Liver (tissue), 9 donors: ENCODE results near the gene NAPEPLD. TPM values are rescaled to one million over a fixed set of nuclear protein-coding genes. Genes with fewer than 3 reads are reported as not detected.
"Not testable (repeated sequence)": the region's sequence is repeated elsewhere in the genome, so short reads cannot be mapped to it uniquely, and the experiment has no call there.

Experiments used
- DNase-seq: peaks from one replicate; pipeline ENCODE4 v3.0.0-alpha.2; 2017; ENCODE audit warnings: low spot score
- H3K27ac ChIP-seq, 2 donors: one replicate each; pipeline ENCODE4 v1.7.0; 2013; ENCODE audit warnings: inconsistent platforms in 2 of 2, low read length in 2 of 2, control low read depth in 1 of 2, low read depth in 1 of 2, mild to moderate bottlenecking in 1 of 2
- H3K27me3 ChIP-seq, 4 donors: one replicate each; pipeline versions ENCODE4 v1.6.1 to v1.7.0; 2013; ENCODE audit warnings: low read length in 3 of 4, inconsistent platforms in 1 of 4, mild to moderate bottlenecking in 1 of 4, moderate library complexity in 1 of 4; ENCODE audit not compliant: control insufficient read depth in 4 of 4, insufficient read depth in 4 of 4
- H3K36me3 ChIP-seq, 4 donors: one replicate each; pipeline versions ENCODE4 v1.6.1 to v1.7.0; 2013; ENCODE audit warnings: low read length in 3 of 4, mild to moderate bottlenecking in 3 of 4, low read depth in 1 of 4, moderate library complexity in 1 of 4; ENCODE audit not compliant: control insufficient read depth in 4 of 4, insufficient read depth in 3 of 4
- H3K4me1 ChIP-seq, 4 donors: one replicate each; pipeline versions ENCODE4 v1.6.1 to v1.7.0; 2013; ENCODE audit warnings: low read length in 3 of 4, mild to moderate bottlenecking in 3 of 4, moderate library complexity in 1 of 4; ENCODE audit not compliant: control insufficient read depth in 4 of 4, insufficient read depth in 4 of 4
- H3K4me3 ChIP-seq, 3 donors: one replicate each; pipeline versions ENCODE4 v1.6.1 to v1.7.0; 2013; ENCODE audit warnings: low read length in 3 of 3, control low read depth in 1 of 3, low read depth in 1 of 3, mild to moderate bottlenecking in 1 of 3
- H3K9ac ChIP-seq, 2 donors: one replicate each; pipeline ENCODE4 v1.7.0; 2013; ENCODE audit warnings: low read length in 2 of 2, mild to moderate bottlenecking in 2 of 2, moderate library complexity in 2 of 2, control low read depth in 1 of 2, low read depth in 1 of 2
- H3K9me3 ChIP-seq, 4 donors: one replicate each; pipeline versions ENCODE4 v1.6.1 to v1.7.0; 2013; ENCODE audit warnings: low read length in 3 of 4; ENCODE audit not compliant: control insufficient read depth in 4 of 4
- EGR1 ChIP-seq, 2 donors: IDR thresholded peaks; 2 replicates each; pipeline ENCODE4 v1.6.1; 2016 to 2018; ENCODE audit warnings: antibody characterized with exemption in 2 of 2, low read depth in 2 of 2
- FOXA1 ChIP-seq: IDR thresholded peaks from 2 replicates; pipeline ENCODE4 v1.6.1; 2016; ENCODE audit warnings: antibody characterized with exemption
- FOXA2 ChIP-seq: IDR thresholded peaks from 2 replicates; pipeline ENCODE4 v1.6.1; 2016; ENCODE audit warnings: antibody characterized with exemption
- NR2F2 ChIP-seq: IDR thresholded peaks from 2 replicates; pipeline ENCODE4 v1.6.1; 2016; ENCODE audit warnings: antibody characterized with exemption
- RXRA ChIP-seq, 2 donors: IDR thresholded peaks; 2 replicates each; pipeline ENCODE4 v1.6.1; 2017 to 2018; ENCODE audit warnings: antibody characterized with exemption in 2 of 2, mild to moderate bottlenecking in 1 of 2
- SP1 ChIP-seq: IDR thresholded peaks from 2 replicates; pipeline ENCODE4 v1.6.1; 2018; ENCODE audit warnings: antibody characterized with exemption, mild to moderate bottlenecking
- TAF1 ChIP-seq: conservative IDR thresholded peaks from 2 replicates; pipeline ENCODE4 v1.6.1; 2016; ENCODE audit warnings: antibody characterized with exemption, mild to moderate bottlenecking
- YY1 ChIP-seq: IDR thresholded peaks from 2 replicates; pipeline ENCODE4 v1.6.1; 2016; ENCODE audit warnings: antibody characterized with exemption, mild to moderate bottlenecking
- WGBS: extraction: QIAGEN DNeasy Blood & Tissue Kit; methylation state at CpG from one replicate; pipeline ENCODE4 v1.1.7; 2013; 5-methylcytosine and 5-hydroxymethylcytosine counted together
- polyA plus RNA-seq, 2 donors: library from polyadenylated mRNA; stranded (reverse) in 1 of 2; unstranded in 1 of 2; fragments of 200-250 nt in 1 of 2; fragments of >200 nt in 1 of 2; fragmentation: Nextera tagmentation in 1 of 2; extraction: Ambion mirVana in 1 of 2; gene quantifications; one replicate each; pipeline versions ENCODE4 v1.2.1 to v1.2.3, GENCODE V29; 2013 to 2015
- total RNA-seq, 2 donors: library from RNA; depleted of rRNA; stranded (reverse); fragments of >200 nt; gene quantifications; one replicate each; pipeline ENCODE4 v1.2.3, GENCODE V29; 2014
- TF ChIP-seq, protein P1 (sequence below): IDR thresholded peaks from 2 replicates; pipeline ENCODE4 v1.6.1; 2016; ENCODE audit warnings: antibody characterized with exemption
- TF ChIP-seq, protein P2 (sequence below): IDR thresholded peaks from 2 replicates; pipeline ENCODE4 v1.6.1; 2016; ENCODE audit warnings: antibody characterized with exemption
- donor health status: healthy.
- donor health status: healthy.
- donor health status: healthy.
- donor health status: healthy.
- donor health status: healthy.

The NAPEPLD gene
- total and polyA plus RNA-seq, 4 donors: 4.4 to 31.9 (median 18.2) TPM

DNA sequence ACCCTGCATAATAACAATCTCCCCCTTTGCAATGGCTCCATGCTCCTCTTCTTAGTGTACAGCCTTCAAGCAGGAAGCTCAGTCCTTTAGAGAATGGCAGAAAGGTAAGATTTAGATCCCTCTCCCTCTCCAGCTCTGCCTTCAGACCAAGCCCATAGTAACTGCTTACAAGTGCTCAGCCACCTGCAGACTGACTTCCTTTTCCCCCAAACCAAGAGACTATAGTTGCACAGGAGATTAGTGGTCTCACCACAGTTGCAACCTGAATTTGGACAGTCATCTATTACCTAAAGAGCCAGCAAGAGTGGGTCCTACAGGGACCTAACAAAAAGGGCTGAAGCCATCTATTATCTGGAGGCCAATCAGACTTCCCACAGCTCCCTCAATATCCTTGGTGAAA, 90.8 kb downstream of the NAPEPLD start:
- TF ChIP-seq RXRA (IDR thresholded peaks at IDR 0.05) (no peak), TAF1 (no peak), SP1 (no peak)
- TF ChIP-seq, protein P1, sequence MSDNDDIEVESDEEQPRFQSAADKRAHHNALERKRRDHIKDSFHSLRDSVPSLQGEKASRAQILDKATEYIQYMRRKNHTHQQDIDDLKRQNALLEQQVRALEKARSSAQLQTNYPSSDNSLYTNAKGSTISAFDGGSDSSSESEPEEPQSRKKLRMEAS: no peak
- Histone ChIP-seq H3K36me3 (no peaks in the 10 kb centered on the region), H3K9ac (no peak overlapping the region), H3K27ac (no peak overlapping the region), H3K4me1 (peaks cover 0 to 6% (median under 1%) of the 10 kb centered on the region in 4 donors), H3K27me3 (no peaks in the 10 kb centered on the region), H3K9me3 (no peaks in the 10 kb centered on the region), H3K4me3 (no peak overlapping the region)
- no peak for DNase-seq

- WGBS: 93% methylated on average over 1 of the region's 1 CpG
- DNase-seq: not testable (repeated sequence)
Measured at GRCh38 chr7:103056006-103056405, 92.9 kb downstream of the NAPEPLD start.

GRCh38 chr7:103051519-103051918, 97.4 kb downstream of the NAPEPLD start:
- Histone ChIP-seq H3K4me3 (no peak overlapping the region), H3K4me1 (no peaks in the 10 kb centered on the region), H3K27ac (no peak overlapping the region), H3K36me3 (no peaks in the 10 kb centered on the region), H3K9ac (no peak overlapping the region), H3K27me3 (no peaks in the 10 kb centered on the region), H3K9me3 (no peaks in the 10 kb centered on the region)
- DNase-seq: no peak
- 95% methylated on average over 6 of the region's 6 CpGs for WGBS
- TF ChIP-seq SP1: no peak
- TF ChIP-seq YY1: no peak
- TF ChIP-seq FOXA2: no peak
- no peak for TF ChIP-seq FOXA1
- TF ChIP-seq EGR1 (IDR thresholded peaks at IDR 0.05; ENCODE audit: low read depth in 2 of 2): no peak
- no peak for TF ChIP-seq RXRA (IDR thresholded peaks at IDR 0.05)
- TF ChIP-seq, protein P2, sequence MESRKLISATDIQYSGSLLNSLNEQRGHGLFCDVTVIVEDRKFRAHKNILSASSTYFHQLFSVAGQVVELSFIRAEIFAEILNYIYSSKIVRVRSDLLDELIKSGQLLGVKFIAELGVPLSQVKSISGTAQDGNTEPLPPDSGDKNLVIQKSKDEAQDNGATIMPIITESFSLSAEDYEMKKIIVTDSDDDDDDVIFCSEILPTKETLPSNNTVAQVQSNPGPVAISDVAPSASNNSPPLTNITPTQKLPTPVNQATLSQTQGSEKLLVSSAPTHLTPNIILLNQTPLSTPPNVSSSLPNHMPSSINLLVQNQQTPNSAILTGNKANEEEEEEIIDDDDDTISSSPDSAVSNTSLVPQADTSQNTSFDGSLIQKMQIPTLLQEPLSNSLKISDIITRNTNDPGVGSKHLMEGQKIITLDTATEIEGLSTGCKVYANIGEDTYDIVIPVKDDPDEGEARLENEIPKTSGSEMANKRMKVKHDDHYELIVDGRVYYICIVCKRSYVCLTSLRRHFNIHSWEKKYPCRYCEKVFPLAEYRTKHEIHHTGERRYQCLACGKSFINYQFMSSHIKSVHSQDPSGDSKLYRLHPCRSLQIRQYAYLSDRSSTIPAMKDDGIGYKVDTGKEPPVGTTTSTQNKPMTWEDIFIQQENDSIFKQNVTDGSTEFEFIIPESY: no peak
- TF ChIP-seq NR2F2: no peak

More at GRCh38 chr7:103056006-103056405, 92.9 kb downstream of the NAPEPLD start:
- not testable (repeated sequence) for H3K9ac ChIP-seq, H3K9me3 ChIP-seq, H3K36me3 ChIP-seq, H3K27ac ChIP-seq, H3K27me3 ChIP-seq, H3K4me1 ChIP-seq, H3K4me3 ChIP-seq

Other genes starting within 250 kb of the NAPEPLD start
- gene LRRC17, start 236.1 kb downstream of the NAPEPLD start, total RNA-seq: 10 to 100 TPM in 1 of 2 donors, 1 to 10 TPM in 1; 1.6 to 11.3 TPM
- gene LRRC17, start 236.1 kb downstream of the NAPEPLD start, polyA plus RNA-seq: 1 to 10 TPM; 1.1 to 1.3 TPM
- gene FBXL13, start 74.3 kb downstream of the NAPEPLD start, total RNA-seq: under 1 TPM; 0.70 to 0.75 TPM
- gene FBXL13, start 74.3 kb downstream of the NAPEPLD start, polyA plus RNA-seq: under 1 TPM in 1 of 2 donors, not detected in 1; 0.03 TPM
- 10 to 100 TPM; 18.5 to 19.1 TPM for gene ARMC10, start 74.0 kb downstream of the NAPEPLD start, total RNA-seq
- gene ARMC10, start 74.0 kb downstream of the NAPEPLD start, polyA plus RNA-seq: 10 to 100 TPM; 14.6 to 20.1 TPM
- 10 to 100 TPM; 43.3 to 51.0 TPM for gene PMPCB, start 148.3 kb upstream of the NAPEPLD start, total RNA-seq
- gene PMPCB, start 148.3 kb upstream of the NAPEPLD start, polyA plus RNA-seq: 10 to 100 TPM; 56.5 to 59.9 TPM
- gene DNAJC2, start 195.7 kb upstream of the NAPEPLD start, total RNA-seq: 10 to 100 TPM in 1 of 2 donors, 1 to 10 TPM in 1; 7.5 to 11.9 TPM
- 10 to 100 TPM; 10.1 to 19.6 TPM for gene DNAJC2, start 195.7 kb upstream of the NAPEPLD start, polyA plus RNA-seq
- 100 to 1,000 TPM in 1 of 2 donors, 10 to 100 TPM in 1; 92.2 to 158 TPM for gene PSMC2, start 198.5 kb upstream of the NAPEPLD start, total RNA-seq
- gene PSMC2, start 198.5 kb upstream of the NAPEPLD start, polyA plus RNA-seq: 100 to 1,000 TPM in 1 of 2 donors, 10 to 100 TPM in 1; 92.6 to 102 TPM